Measurements from ENCODE around the gene IFNA10.

DNA sequence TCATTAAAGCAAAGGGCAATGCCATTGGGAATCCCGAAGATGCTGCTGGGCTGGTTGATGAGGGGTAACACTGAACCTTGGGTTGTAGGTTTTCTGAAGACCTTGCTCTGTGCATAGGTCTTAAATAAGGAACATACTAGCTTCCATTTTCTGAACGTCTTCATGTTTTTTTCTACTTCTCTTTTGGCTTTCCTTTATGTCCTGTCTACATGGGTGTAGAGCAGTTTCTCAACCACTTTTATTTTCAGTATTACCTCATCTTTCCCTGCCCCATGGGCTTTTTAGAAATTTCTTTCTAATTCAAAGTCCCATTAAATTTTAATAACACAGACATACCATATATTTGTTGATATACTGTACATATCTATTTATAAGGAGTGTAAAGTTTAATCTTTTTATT, 33.0 kb upstream of the IFNA10 start, which contains the start of gene IFNA14:
- TF ChIP-seq HDAC6 (IDR thresholded peaks at IDR 0.05; ENCODE audit: low read depth, low read length), result no peak
- no peak for TF ChIP-seq NFRKB (IDR thresholded peaks at IDR 0.05)
- no peak for TF ChIP-seq CEBPB (IDR thresholded peaks at IDR 0.05; ENCODE audit: borderline replicate concordance, low read depth, low read length)
- no peak for TF ChIP-seq ZNF747 (CRISPR knock-in tag; IDR thresholded peaks at IDR 0.05; ENCODE audit: borderline replicate concordance)
- TF ChIP-seq IKZF4 (CRISPR knock-in tag; IDR thresholded peaks at IDR 0.05; ENCODE audit: borderline replicate concordance, low read depth, not compliant biosample characterization), result no peak
- no peak for TF ChIP-seq MAX (IDR thresholded peaks at IDR 0.05)
- TF ChIP-seq SMC3 (IDR thresholded peaks at IDR 0.05; ENCODE audit: low read length), result no peak
- TF ChIP-seq EP300 (IDR thresholded peaks at IDR 0.05; ENCODE audit: low read depth in 2 of 2, low read length in 2 of 2), result no peak
- no peak for TF ChIP-seq EP300 (CRISPR knock-in tag; IDR thresholded peaks at IDR 0.05; ENCODE audit: borderline replicate concordance)
- TF ChIP-seq SMARCC2 (IDR thresholded peaks at IDR 0.05), result no peak
- TF ChIP-seq ATF1 (CRISPR knock-in tag; IDR thresholded peaks at IDR 0.05), result no peak

Measured in HepG2 (cell line).